SK-N-SH (cell line): Measurements from ENCODE around the gene KCNC2. TPM values are rescaled to one million over a fixed set of nuclear protein-coding genes. Genes with fewer than 3 reads are reported as not detected.

ENCODE experiments used
- CTCF ChIA-PET: fragments of 300-600, 350-600 bp; formaldehyde crosslinking; extraction: SDS; loops from one replicate; lab custom pipeline; 2021; lab: Yijun Ruan, JAX
- POLR2A ChIA-PET: fragments of 350-600 bp; sonication (Branson Sonifier 250); formaldehyde crosslinking; extraction: SDS; loops from one replicate; lab custom pipeline; 2020; ENCODE audit warnings: antibody characterized with exemption, inconsistent platforms; lab: Yijun Ruan, JAX
- DNase-seq: peaks from one replicate; pipeline ENCODE4 v3.0.0; 2012
- H2AFZ ChIP-seq: fragments of 200-600 bp; sonication (generic); 2 replicates; pipeline ENCODE4 v1.8.1; 2016; ENCODE audit warnings: antibody characterized with exemption, mild to moderate bottlenecking, low read depth
- H3F3A ChIP-seq: fragments of 200-600 bp; sonication (generic); replicated peaks from 2 replicates; pipeline ENCODE3; 2016; ENCODE audit warnings: antibody characterized with exemption, mild to moderate bottlenecking; ENCODE audit not compliant: insufficient read depth
- H3K27ac ChIP-seq, 2 experiments: fragments of 200-500 bp in 1 of 2; fragments of 200-600 bp in 1 of 2; sonication (Bioruptor generic) in 1 of 2; sonication (generic), shearing (Covaris generic) in 1 of 2; 2 replicates each; pipeline versions ENCODE4 v1.5.1 to v1.6.1; 2014 to 2016; ENCODE audit warnings: low read depth in 2 of 2, inconsistent platforms in 1 of 2, low read length in 1 of 2, mild to moderate bottlenecking in 1 of 2, mixed read lengths in 1 of 2
- H3K27me3 ChIP-seq: fragments of 200-600 bp; sonication (generic), shearing (Covaris generic); 2 replicates; pipeline ENCODE4 v1.6.1; 2016; ENCODE audit warnings: mixed run types; ENCODE audit not compliant: insufficient read depth
- H3K36me3 ChIP-seq, 2 experiments: fragments of 200-500 bp in 1 of 2; fragments of 200-600 bp in 1 of 2; sonication (Bioruptor generic) in 1 of 2; sonication (generic) in 1 of 2; replicated peaks in 1 of 2; 2 replicates each; pipeline versions ENCODE3 to v1.5.1; 2014 to 2016; ENCODE audit warnings: low read length in 1 of 2, mild to moderate bottlenecking in 1 of 2; ENCODE audit not compliant: insufficient read depth in 2 of 2, control insufficient read depth in 1 of 2
- H3K4me1 ChIP-seq, 2 experiments: fragments of 200-500 bp in 1 of 2; fragments of 200-600 bp in 1 of 2; sonication (Bioruptor generic) in 1 of 2; sonication (generic), shearing (Covaris generic) in 1 of 2; 2 replicates each; pipeline versions ENCODE4 v1.5.1 to v1.6.1; 2014 to 2016; ENCODE audit warnings: low read depth in 1 of 2, low read length in 1 of 2, mixed run types in 1 of 2; ENCODE audit not compliant: insufficient read depth in 2 of 2, control insufficient read depth in 1 of 2
- H3K4me2 ChIP-seq: fragments of 200-600 bp; sonication (generic), shearing (Covaris generic); 2 replicates; pipeline ENCODE4 v1.6.1; 2017; ENCODE audit warnings: mixed run types
- H3K4me3 ChIP-seq, 2 experiments: fragments of 200-500 bp in 1 of 2; fragments of 200-600 bp in 1 of 2; sonication (Bioruptor generic) in 1 of 2; sonication (generic), shearing (Covaris generic) in 1 of 2; 2 replicates each; pipeline versions ENCODE4 v1.5.1 to v1.8.1; 2014 to 2016; ENCODE audit warnings: low read depth in 2 of 2, inconsistent platforms in 1 of 2, low read length in 1 of 2, mild to moderate bottlenecking in 1 of 2, mixed read lengths in 1 of 2, moderate library complexity in 1 of 2
- H3K79me2 ChIP-seq: fragments of 200-600 bp; sonication (generic); 2 replicates; pipeline ENCODE4 v1.8.1; 2017; ENCODE audit warnings: mild to moderate bottlenecking; ENCODE audit not compliant: insufficient read depth
- H3K9ac ChIP-seq: fragments of 200-600 bp; sonication (generic); 2 replicates; pipeline ENCODE4 v1.6.1; 2017; ENCODE audit warnings: mixed run types
- H3K9me2 ChIP-seq: fragments of 200-600 bp; sonication (generic); 2 replicates; pipeline ENCODE4 v1.6.1; 2017; ENCODE audit warnings: mixed run types
- H3K9me3 ChIP-seq: fragments of 200-600 bp; sonication (generic); 2 replicates; pipeline ENCODE4 v1.6.1; 2017; ENCODE audit warnings: mixed run types, mild to moderate bottlenecking, moderate library complexity
- H4K20me1 ChIP-seq: fragments of 200-600 bp; sonication (generic); 2 replicates; pipeline ENCODE4 v1.6.1; 2017; ENCODE audit warnings: mild to moderate bottlenecking, mixed run types; ENCODE audit not compliant: insufficient read depth
- ELF1 ChIP-seq: IDR thresholded peaks from 2 replicates; pipeline ENCODE4 v1.4.0; 2012
- FOSL2 ChIP-seq: IDR thresholded peaks from 2 replicates; pipeline ENCODE4 v1.4.0; 2012; ENCODE audit warnings: low read depth, mild to moderate bottlenecking, moderate library complexity, borderline replicate concordance
- FOXJ3 ChIP-seq: sonication (generic); formaldehyde crosslinking; IDR thresholded peaks from 2 replicates; pipeline ENCODE4 v1.5.1; 2020; ENCODE audit warnings: mild to moderate bottlenecking, missing genetic modification reagents
- GATA2 ChIP-seq: sonication (generic); formaldehyde crosslinking; IDR thresholded peaks from 2 replicates; pipeline ENCODE4 v1.5.0; 2020; ENCODE audit warnings: mild to moderate bottlenecking, missing genetic modification reagents
- MAX ChIP-seq: IDR thresholded peaks from 2 replicates; pipeline ENCODE4 v1.4.0; 2012; ENCODE audit warnings: low read depth
- MEF2A ChIP-seq: IDR thresholded peaks from 2 replicates; pipeline ENCODE4 v1.4.0; 2012; ENCODE audit warnings: low read depth, borderline replicate concordance
- REST ChIP-seq: IDR thresholded peaks from 2 replicates; pipeline ENCODE4 v1.6.1; 2012; ENCODE audit warnings: mild to moderate bottlenecking, low read depth, low read length, moderate library complexity
- RFX5 ChIP-seq: IDR thresholded peaks from 2 replicates; pipeline ENCODE4 v1.6.1; 2012; ENCODE audit warnings: mild to moderate bottlenecking, improper control_type of control experiment, low read length
- SMC3 ChIP-seq: IDR thresholded peaks from 2 replicates; pipeline ENCODE4 v1.6.1; 2012; ENCODE audit warnings: low read depth, low read length, improper control_type of control experiment
- TEAD4 ChIP-seq: IDR thresholded peaks from 2 replicates; pipeline ENCODE4 v1.4.0; 2012; ENCODE audit warnings: mild to moderate bottlenecking, borderline replicate concordance; ENCODE audit not compliant: insufficient read depth
- YY1 ChIP-seq: IDR thresholded peaks from 2 replicates; pipeline ENCODE4 v1.4.0; 2012; ENCODE audit warnings: low read depth, mild to moderate bottlenecking
- WGBS: methylation state at CpG from one replicate; pipeline ENCODE4 v1.1.6; 2017; ENCODE audit warnings: low lambda C conversion rate; 5-methylcytosine and 5-hydroxymethylcytosine counted together
- polyA plus RNA-seq, 3 experiments: library from polyadenylated mRNA; depleted of rRNA; stranded (reverse); fragments of >200 nt; gene quantifications; 2 replicates each; pipeline ENCODE4 v1.2.3, GENCODE V29; 2012
- TF ChIP-seq, protein P1 (sequence below): fragments of 150-350 bp; IDR thresholded peaks from 2 replicates; pipeline ENCODE4 v1.6.1; 2016; ENCODE audit warnings: mild to moderate bottlenecking, low read depth, low read length
- TF ChIP-seq, protein P2 (sequence below): fragments of 150-350 bp; IDR thresholded peaks from 2 replicates; pipeline ENCODE4 v1.6.1; 2017; ENCODE audit warnings: antibody characterized with exemption, low read length, low read depth, borderline replicate concordance

Gene KCNC2
- polyA plus RNA-seq, 1 of the 3 experiments (the other 2 are of a cell fraction): not detected

DNA sequence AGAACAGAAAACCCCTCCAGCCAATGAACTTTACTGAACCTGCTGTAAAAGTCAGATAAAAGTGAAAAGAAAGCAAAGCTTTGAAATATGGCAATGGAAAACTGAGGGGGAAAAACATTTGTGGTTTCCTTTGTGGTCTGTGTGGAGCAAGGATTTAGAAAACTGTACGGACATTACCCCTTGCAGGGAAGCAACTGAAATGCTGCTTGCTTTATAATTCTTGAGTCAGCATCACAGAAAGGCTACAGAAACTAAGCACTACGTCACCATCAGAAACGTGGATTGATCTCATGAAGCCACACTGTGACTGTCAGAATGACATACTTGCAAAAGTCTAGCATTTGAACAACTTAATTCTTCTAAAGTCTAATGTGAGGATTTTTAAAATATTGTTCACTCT lies 2.4 kb upstream of the KCNC2 start:
- no peaks in the 10 kb centered on the region for H3K79me2 ChIP-seq
- no peaks in the 10 kb centered on the region for H3F3A ChIP-seq
- H3K9ac ChIP-seq: no peak overlapping the region
- DNase-seq: no peak
- H3K4me3 ChIP-seq: no peak overlapping the region
- H3K4me2 ChIP-seq: no peak overlapping the region
- H4K20me1 ChIP-seq: no peaks in the 10 kb centered on the region
- POLR2A ChIA-PET: no interaction called here
- H3K27me3 ChIP-seq: peaks cover 24% of the 10 kb centered on the region; the same call in 1 of the 2 replicates
- no peaks in the 10 kb centered on the region for H3K36me3 ChIP-seq
- no peaks in the 10 kb centered on the region for H3K9me3 ChIP-seq
- no peak for TF ChIP-seq GATA2 (CRISPR knock-in tag)
- no peak for TF ChIP-seq RFX5
- no peak for TF ChIP-seq TEAD4
- TF ChIP-seq ELF1: no peak
- no peak for TF ChIP-seq SMC3
- no peak for TF ChIP-seq YY1
- TF ChIP-seq FOSL2: no peak
- TF ChIP-seq MEF2A: no peak
- TF ChIP-seq MAX: no peak
- TF ChIP-seq, protein P1, sequence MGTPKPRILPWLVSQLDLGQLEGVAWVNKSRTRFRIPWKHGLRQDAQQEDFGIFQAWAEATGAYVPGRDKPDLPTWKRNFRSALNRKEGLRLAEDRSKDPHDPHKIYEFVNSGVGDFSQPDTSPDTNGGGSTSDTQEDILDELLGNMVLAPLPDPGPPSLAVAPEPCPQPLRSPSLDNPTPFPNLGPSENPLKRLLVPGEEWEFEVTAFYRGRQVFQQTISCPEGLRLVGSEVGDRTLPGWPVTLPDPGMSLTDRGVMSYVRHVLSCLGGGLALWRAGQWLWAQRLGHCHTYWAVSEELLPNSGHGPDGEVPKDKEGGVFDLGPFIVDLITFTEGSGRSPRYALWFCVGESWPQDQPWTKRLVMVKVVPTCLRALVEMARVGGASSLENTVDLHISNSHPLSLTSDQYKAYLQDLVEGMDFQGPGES: no peak
- no peak for TF ChIP-seq FOXJ3 (CRISPR knock-in tag)
- TF ChIP-seq, protein P2, sequence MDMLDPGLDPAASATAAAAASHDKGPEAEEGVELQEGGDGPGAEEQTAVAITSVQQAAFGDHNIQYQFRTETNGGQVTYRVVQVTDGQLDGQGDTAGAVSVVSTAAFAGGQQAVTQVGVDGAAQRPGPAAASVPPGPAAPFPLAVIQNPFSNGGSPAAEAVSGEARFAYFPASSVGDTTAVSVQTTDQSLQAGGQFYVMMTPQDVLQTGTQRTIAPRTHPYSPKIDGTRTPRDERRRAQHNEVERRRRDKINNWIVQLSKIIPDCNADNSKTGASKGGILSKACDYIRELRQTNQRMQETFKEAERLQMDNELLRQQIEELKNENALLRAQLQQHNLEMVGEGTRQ: no peak
- TF ChIP-seq, all 33 proteins: peak for 0
- Histone ChIP-seq H2AFZ (no peak overlapping the region), H3K9me2 (no peaks in the 10 kb centered on the region), H3K4me1 (no peaks in the 10 kb centered on the region; a peak in 1 of 4 replicates), H3K27ac (no peak overlapping the region)
- WGBS: 5% methylated on average over 3 of the region's 3 CpGs
- CTCF ChIA-PET: no interaction called here

GRCh38 chr12:75208856-75209811 lies 505 bp downstream of the KCNC2 start:
- Histone ChIP-seq H3K9me3 (no peaks in the 10 kb centered on the region), H3K36me3 (no peaks in the 10 kb centered on the region), H3K79me2 (no peaks in the 10 kb centered on the region), H3K27ac (no peak overlapping the region), H3K4me2 (peak overlapping the region; percentile 74), H3K4me1 (no peaks in the 10 kb centered on the region; a peak in 1 of 4 replicates), H3K9ac (no peak overlapping the region)
- peak; percentile 46 for DNase-seq
- TF ChIP-seq, protein P2: no peak
- peak; percentile 96 for TF ChIP-seq REST
- TF ChIP-seq, all 33 proteins: peak for 1
- Histone ChIP-seq H3K27me3 (peaks cover 28% of the 10 kb centered on the region; the same call in 1 of the 2 replicates), H3K4me3 (peak overlapping the region; percentile 32 to 44), H2AFZ (0 out of 2 replicates have a peak overlapping the region, but pooled peaks have one; percentile 16), H3K9me2 (no peaks in the 10 kb centered on the region), H4K20me1 (no peaks in the 10 kb centered on the region), H3F3A (no peaks in the 10 kb centered on the region)
- POLR2A ChIA-PET: no interaction called here
- CTCF ChIA-PET: interaction anchor here (0.7 kb wide), 1 partner anchor 11 kb away, joined by 3 read pairs; no protein-coding TSS in a partner anchor
- WGBS: 16% methylated on average over 21 of the region's 50 CpGs
